ENCODE measurements around the gene FCGR3A. TPM values are rescaled to one million over a fixed set of nuclear protein-coding genes. Genes with fewer than 3 reads are reported as not detected.
A peak's percentile ranks its signal among the peaks of the same experiment; 100 is the strongest.
"Not testable (repeated sequence)": the region's sequence is repeated elsewhere in the genome, so short reads cannot be mapped to it uniquely, and the experiment has no call there.

FCGR3A gene
- polyA plus RNA-seq, 3 donors = 35.9 to 138 (median 131) TPM

GRCh38 chr1:161538925-161539479 is 10.6 kb downstream of the FCGR3A start:
- DNase-seq; H3K4me2 ChIP-seq (replicated peaks; ENCODE audit: extremely low read depth, low read length, poor library complexity, severe bottlenecking); H3K36me3 ChIP-seq (replicated peaks in 1 of 2; ENCODE audit: control insufficient read depth in 1 of 2, insufficient read depth in 2 of 2, low read length in 2 of 2); intact Hi-C loops (cut with micrococcal nuclease); H3K4me3 ChIP-seq (replicated peaks in 1 of 3; ENCODE audit: low read depth in 2 of 3, low read length in 3 of 3); H3K9me3 ChIP-seq (replicated peaks in 1 of 2; ENCODE audit: control insufficient read depth in 1 of 2, insufficient read depth in 1 of 2, low read length in 2 of 2); H3K79me2 ChIP-seq (ENCODE audit: insufficient read depth, low read length); H3K27ac Mint-ChIP-seq; H2AFZ ChIP-seq (ENCODE audit: insufficient read depth, low read depth, low read length, poor library complexity, severe bottlenecking); H3K27me3 ChIP-seq (ENCODE audit: control insufficient read depth in 2 of 2, insufficient read depth in 2 of 2, low read length in 2 of 2); H3K9ac ChIP-seq (ENCODE audit: insufficient read depth, low read length, poor library complexity, severe bottlenecking); H4K20me1 ChIP-seq (ENCODE audit: insufficient read depth, low read length); H3K27ac ChIP-seq (ENCODE audit: low read depth in 1 of 2, low read length in 2 of 2); H3K4me3 Mint-ChIP-seq: not testable (repeated sequence)
- Mint-ChIP-seq H3K9me3 (peaks cover 0 to 12% (median 5%) of the 10 kb centered on the region in 7 donors), H3K36me3 (peaks cover 6 to 22% of the 10 kb centered on the region in 2 donors), H3K4me1 (peaks cover 31% of the 10 kb centered on the region), H3K27me3 (ENCODE audit: low read depth in 3 of 3) (peaks cover 2 to 13% (median 6%) of the 10 kb centered on the region in 3 donors)
- 100% methylated on average over 1 of the region's 7 CpGs for WGBS (ENCODE audit: insufficient coverage)
- H3K4me1 ChIP-seq (ENCODE audit: control insufficient read depth in 1 of 2, insufficient read depth in 2 of 2, low read length in 2 of 2) = peaks cover 16 to 25% of the 10 kb centered on the region in 2 donors

GRCh38 chr1:161537068-161537669 is 12.4 kb downstream of the FCGR3A start:
- H3K79me2 ChIP-seq (ENCODE audit: insufficient read depth, low read length); H3K9me3 Mint-ChIP-seq; H3K27me3 ChIP-seq (ENCODE audit: control insufficient read depth in 2 of 2, insufficient read depth in 2 of 2, low read length in 2 of 2); H3K4me2 ChIP-seq (replicated peaks; ENCODE audit: extremely low read depth, low read length, poor library complexity, severe bottlenecking); H4K20me1 ChIP-seq (ENCODE audit: insufficient read depth, low read length); H3K27me3 Mint-ChIP-seq (ENCODE audit: low read depth in 3 of 3); H3K9me3 ChIP-seq (replicated peaks in 1 of 2; ENCODE audit: control insufficient read depth in 1 of 2, insufficient read depth in 1 of 2, low read length in 2 of 2); H3K9ac ChIP-seq (ENCODE audit: insufficient read depth, low read length, poor library complexity, severe bottlenecking); H3K27ac ChIP-seq (ENCODE audit: low read depth in 1 of 2, low read length in 2 of 2); H3K4me3 ChIP-seq (replicated peaks in 1 of 3; ENCODE audit: low read depth in 2 of 3, low read length in 3 of 3); DNase-seq; H2AFZ ChIP-seq (ENCODE audit: insufficient read depth, low read depth, low read length, poor library complexity, severe bottlenecking); H3K36me3 Mint-ChIP-seq; H3K4me3 Mint-ChIP-seq; H3K36me3 ChIP-seq (replicated peaks in 1 of 2; ENCODE audit: control insufficient read depth in 1 of 2, insufficient read depth in 2 of 2, low read length in 2 of 2); intact Hi-C loops (cut with micrococcal nuclease); H3K27ac Mint-ChIP-seq: not testable (repeated sequence)
- peaks cover 33% of the 10 kb centered on the region for H3K4me1 Mint-ChIP-seq
- no CpG with 5 or more reads among the region's 7 CpGs for WGBS (ENCODE audit: insufficient coverage)
- H3K4me1 ChIP-seq (ENCODE audit: control insufficient read depth in 1 of 2, insufficient read depth in 2 of 2, low read length in 2 of 2) = peaks cover 27 to 33% of the 10 kb centered on the region in 2 donors

DNA sequence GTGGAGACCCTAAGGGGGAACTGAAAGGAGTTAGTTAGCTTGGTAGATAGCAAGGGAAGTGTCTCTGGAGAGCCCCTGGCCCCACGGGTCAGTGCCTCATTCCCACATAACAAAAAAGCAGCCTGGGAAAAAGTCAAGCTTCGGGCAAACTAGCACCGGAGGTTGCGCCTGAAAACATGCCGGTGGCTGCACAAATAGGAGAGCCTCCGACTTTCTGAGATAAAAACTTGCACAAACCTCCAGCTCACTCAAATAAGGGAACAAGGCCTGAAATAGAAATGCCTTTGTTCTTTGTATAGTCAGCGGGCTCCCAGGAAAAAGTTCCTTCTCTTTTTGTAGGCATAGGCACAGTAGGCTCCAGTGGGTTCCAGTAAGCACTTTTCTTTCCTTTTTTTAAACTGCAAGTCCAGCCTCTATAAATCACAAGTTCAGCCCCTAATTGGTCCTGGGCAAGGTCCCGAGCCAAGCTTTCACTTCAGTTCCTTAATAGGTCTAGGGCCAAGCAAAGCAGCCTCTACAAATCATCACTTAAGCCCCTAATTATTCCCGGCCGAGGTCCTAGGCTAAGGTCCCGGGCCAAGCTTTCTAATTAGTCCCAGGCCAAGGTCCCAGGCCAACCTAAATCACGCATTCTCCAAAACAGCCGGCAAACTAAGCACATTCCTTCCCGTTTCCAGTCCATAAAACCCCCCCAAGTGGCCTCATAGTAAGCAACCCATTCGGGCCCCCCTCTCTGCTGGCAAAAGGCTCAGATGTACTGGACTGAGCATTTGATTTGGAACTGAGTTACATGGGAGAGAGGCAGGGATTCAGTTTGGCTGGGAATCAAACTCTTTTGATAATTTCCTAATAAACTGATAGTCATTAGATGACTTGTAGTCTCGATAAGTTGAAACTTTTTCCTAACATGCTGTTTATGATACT is 16.7 kb downstream of the FCGR3A start:
- H3K79me2 ChIP-seq (ENCODE audit: insufficient read depth, low read length); H4K20me1 ChIP-seq (ENCODE audit: insufficient read depth, low read length); H3K9ac ChIP-seq (ENCODE audit: insufficient read depth, low read length, poor library complexity, severe bottlenecking); H3K9me3 ChIP-seq (replicated peaks in 1 of 2; ENCODE audit: control insufficient read depth in 1 of 2, insufficient read depth in 1 of 2, low read length in 2 of 2); H3K36me3 Mint-ChIP-seq; H3K27me3 ChIP-seq (ENCODE audit: control insufficient read depth in 2 of 2, insufficient read depth in 2 of 2, low read length in 2 of 2); H3K9me3 Mint-ChIP-seq; H3K27me3 Mint-ChIP-seq (ENCODE audit: low read depth in 3 of 3); H3K36me3 ChIP-seq (replicated peaks in 1 of 2; ENCODE audit: control insufficient read depth in 1 of 2, insufficient read depth in 2 of 2, low read length in 2 of 2); intact Hi-C loops (cut with micrococcal nuclease): not testable (repeated sequence)
- DNase-seq = peak in 2 of 3 donors; percentile 33 to 46
- Histone ChIP-seq H3K4me1 (ENCODE audit: control insufficient read depth in 1 of 2, insufficient read depth in 2 of 2, low read length in 2 of 2) (peaks cover 42 to 46% of the 10 kb centered on the region in 2 donors), H3K4me2 (replicated peaks; ENCODE audit: extremely low read depth, low read length, poor library complexity, severe bottlenecking) (peak overlapping the region; percentile 57), H3K4me3 (replicated peaks in 1 of 3; ENCODE audit: low read depth in 2 of 3, low read length in 3 of 3) (peak overlapping the region in 1 of 3 experiments; percentile 25), H3K27ac (ENCODE audit: low read depth in 1 of 2, low read length in 2 of 2) (peak overlapping the region; percentile 66 to 68), H2AFZ (ENCODE audit: insufficient read depth, low read depth, low read length, poor library complexity, severe bottlenecking) (peak overlapping the region; percentile 7)
- peaks cover 40% of the 10 kb centered on the region for H3K4me1 Mint-ChIP-seq
- WGBS (ENCODE audit: insufficient coverage) = 35% methylated on average over 5 of the region's 16 CpGs
- peak overlapping the region; percentile 49 to 65 for H3K4me3 Mint-ChIP-seq
- H3K27ac Mint-ChIP-seq = peak overlapping the region; percentile 74 to 86 (median 80)

Data from CD14-positive monocyte (primary cell).